Measurements from ENCODE around the gene VCP.
A peak's percentile ranks its signal among the peaks of the same experiment; 100 is the strongest.

The VCP gene

GRCh38 chr9:35054185-35054835, 18.1 kb downstream of the VCP start:
- TF ChIP-seq POLR2A (IDR thresholded peaks at IDR 0.05; ENCODE audit: extremely low read depth, insufficient read length) (no peak), MYC (IDR thresholded peaks at IDR 0.05; ENCODE audit: low read depth, low read length) (no peak), CTCF (IDR thresholded peaks at IDR 0.05; ENCODE audit: low read depth, low read length) (no peak), MAX (IDR thresholded peaks at IDR 0.05; ENCODE audit: low read depth, low read length) (no peak)
- H3K4me3 ChIP-seq (ENCODE audit: low read depth, low read length), result no peak overlapping the region
- DNase-seq (ENCODE audit: low read depth), result no peak

- DNase-seq (ENCODE audit: low read depth), result peak; percentile 81
- no peak overlapping the region for H3K4me3 ChIP-seq (ENCODE audit: low read depth, low read length)
- TF ChIP-seq MAX (IDR thresholded peaks at IDR 0.05; ENCODE audit: low read depth, low read length), result peak; percentile 74
- peak; percentile 96 for TF ChIP-seq CTCF (IDR thresholded peaks at IDR 0.05; ENCODE audit: low read depth, low read length)
- TF ChIP-seq POLR2A (IDR thresholded peaks at IDR 0.05; ENCODE audit: extremely low read depth, insufficient read length), result no peak
Measured at GRCh38 chr9:35051069-35051967, 21.1 kb downstream of the VCP start.

- no peak for DNase-seq (ENCODE audit: low read depth)
- H3K4me3 ChIP-seq (ENCODE audit: low read depth, low read length), result no peak overlapping the region
- TF ChIP-seq MAX (IDR thresholded peaks at IDR 0.05; ENCODE audit: low read depth, low read length), result no peak
- TF ChIP-seq CTCF (IDR thresholded peaks at IDR 0.05; ENCODE audit: low read depth, low read length), result no peak
- no peak for TF ChIP-seq MYC (IDR thresholded peaks at IDR 0.05; ENCODE audit: low read depth, low read length)
- no peak for TF ChIP-seq POLR2A (IDR thresholded peaks at IDR 0.05; ENCODE audit: extremely low read depth, insufficient read length)
Measured at GRCh38 chr9:35048511-35048910, 23.9 kb downstream of the VCP start.

GRCh38 chr9:35044071-35044470, 28.4 kb downstream of the VCP start:
- TF ChIP-seq POLR2A (IDR thresholded peaks at IDR 0.05; ENCODE audit: extremely low read depth, insufficient read length) (no peak), CTCF (IDR thresholded peaks at IDR 0.05; ENCODE audit: low read depth, low read length) (no peak), MYC (IDR thresholded peaks at IDR 0.05; ENCODE audit: low read depth, low read length) (no peak), MAX (IDR thresholded peaks at IDR 0.05; ENCODE audit: low read depth, low read length) (no peak)
- no peak overlapping the region for H3K4me3 ChIP-seq (ENCODE audit: low read depth, low read length)
- no peak for DNase-seq (ENCODE audit: low read depth)

GRCh38 chr9:35042891-35043545, 29.4 kb downstream of the VCP start:
- DNase-seq (ENCODE audit: low read depth), result no peak
- H3K4me3 ChIP-seq (ENCODE audit: low read depth, low read length), result no peak overlapping the region
- TF ChIP-seq MYC (IDR thresholded peaks at IDR 0.05; ENCODE audit: low read depth, low read length) (no peak), MAX (IDR thresholded peaks at IDR 0.05; ENCODE audit: low read depth, low read length) (no peak), CTCF (IDR thresholded peaks at IDR 0.05; ENCODE audit: low read depth, low read length) (no peak), POLR2A (IDR thresholded peaks at IDR 0.05; ENCODE audit: extremely low read depth, insufficient read length) (no peak)

All from NB4 (cell line).